Sigmoid colon (tissue), 7 donors: ENCODE measurements around the gene RABL2B. TPM values are rescaled to one million over a fixed set of nuclear protein-coding genes. Genes with fewer than 3 reads are reported as not detected.

Experiments
- DNase-seq: peaks from one replicate; pipeline ENCODE4 v3.0.0-alpha.2; 2019
- H3K27ac ChIP-seq, 4 donors: fragments of 200-600 bp; sonication (generic); one replicate each; pipeline ENCODE4 v1.5.1; 2016 to 2019; ENCODE audit warnings: mild to moderate bottlenecking in 1 of 4
- H3K27me3 ChIP-seq, 3 donors: fragments of 200-600 bp; sonication (generic); one replicate each; pipeline ENCODE4 v1.5.1; 2019; ENCODE audit warnings: mild to moderate bottlenecking in 1 of 3
- H3K36me3 ChIP-seq, 4 donors: fragments of 200-600 bp; sonication (generic); one replicate each; pipeline ENCODE4 v1.5.1; 2016 to 2019
- H3K4me1 ChIP-seq, 4 donors: fragments of 200-600 bp; sonication (generic); one replicate each; pipeline ENCODE4 v1.5.1; 2017 to 2019
- H3K4me3 ChIP-seq, 4 donors: fragments of 200-600 bp; sonication (generic); one replicate each; pipeline ENCODE4 v1.5.1; 2017 to 2019; ENCODE audit warnings: mild to moderate bottlenecking in 2 of 4, moderate library complexity in 1 of 4
- H3K9me3 ChIP-seq, 4 donors: fragments of 200-600 bp in 3 of 4; sonication (generic) in 3 of 4; one replicate each; pipeline versions ENCODE4 v1.5.1 to v1.6.1; 2013 to 2019
- CTCF ChIP-seq, 4 experiments: fragments of 450-650 bp in 3 of 4; fragments of 200-600 bp in 1 of 4; IDR thresholded peaks; one replicate each; pipeline ENCODE4 v1.5.1; 2016 to 2019; ENCODE audit warnings: antibody characterized with exemption in 4 of 4, mild to moderate bottlenecking in 3 of 4, moderate library complexity in 2 of 4
- EP300 ChIP-seq, 4 donors: sonication (generic); formaldehyde crosslinking; IDR thresholded peaks; one replicate each; pipeline ENCODE4 v1.6.1; 2017; ENCODE audit warnings: antibody characterized with exemption in 4 of 4
- POLR2A ChIP-seq, 2 donors: fragments of 450-650 bp; IDR thresholded peaks; one replicate each; pipeline ENCODE4 v1.6.1; 2016; ENCODE audit warnings: antibody characterized with exemption in 2 of 2, mild to moderate bottlenecking in 2 of 2, moderate library complexity in 2 of 2
- POLR2AphosphoS5 ChIP-seq, 4 donors: sonication (generic); formaldehyde crosslinking; IDR thresholded peaks; one replicate each; pipeline ENCODE4 v1.6.1; 2017; ENCODE audit warnings: antibody characterized with exemption in 4 of 4
- WGBS, 2 donors: extraction: QIAGEN DNeasy Blood & Tissue Kit; methylation state at CpG; one replicate each; pipeline ENCODE4 v1.1.7; 2013; 5-methylcytosine and 5-hydroxymethylcytosine counted together
- intact Hi-C: fragments of 100-400 bp; cut with DNase I; formaldehyde crosslinking; loops from one replicate; pipeline ENCODE4 v1.15.1; 2023
- polyA plus RNA-seq, 3 donors: library from polyadenylated mRNA; stranded (reverse); fragments of 200-250 nt; gene quantifications; one replicate each; pipeline ENCODE4 v1.2.3, GENCODE V29; 2013
- total RNA-seq, 4 donors: library from RNA; depleted of rRNA; stranded (reverse); fragments of >200 nt; gene quantifications; one replicate each; pipeline ENCODE4 v1.1.0, GENCODE V29; 2016
- donor health status: healthy with polysubstance abuse.
- donor health status: Bipolar disorder and iron deficiency.
- donor health status: healthy.

RABL2B gene
- total and polyA plus RNA-seq, 7 donors = 10.3 to 29.6 (median 14.5) TPM

DNA sequence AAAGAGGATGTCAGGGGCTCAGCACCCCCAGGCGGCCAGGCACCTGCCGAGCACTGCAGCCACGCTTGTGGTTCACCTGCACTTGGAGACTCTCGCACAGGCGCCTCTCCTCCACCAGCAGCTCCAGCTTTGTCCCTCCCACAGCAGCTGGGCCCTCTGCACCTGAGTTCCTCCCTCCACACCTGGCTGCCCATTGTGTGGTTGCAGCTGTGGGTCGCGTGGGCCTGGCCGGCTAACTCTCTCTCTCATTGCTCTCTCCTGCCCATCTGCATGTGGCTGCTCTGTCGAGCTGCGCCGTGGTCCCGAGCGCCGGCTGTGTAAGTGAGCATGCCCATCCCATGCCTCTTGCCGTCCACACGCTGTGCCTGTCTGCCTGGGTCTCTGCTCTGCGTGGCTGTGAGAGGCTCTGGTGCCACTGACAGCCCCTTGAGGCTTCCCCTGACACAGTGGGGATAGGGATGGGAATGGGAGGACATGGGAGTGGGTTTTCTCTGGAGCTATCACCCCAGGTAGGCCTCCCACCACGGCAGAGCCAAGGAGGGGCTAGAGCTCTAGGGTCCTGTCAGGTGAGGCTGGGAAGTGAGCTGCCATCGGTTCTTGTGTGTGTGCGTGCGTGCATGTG lies 53.9 kb downstream of the RABL2B start:
- no peak overlapping the region for H3K27ac ChIP-seq
- TF ChIP-seq POLR2A (IDR thresholded peaks at IDR 0.05) = no peak
- no peak for TF ChIP-seq EP300 (IDR thresholded peaks at IDR 0.05)
- no peak for TF ChIP-seq POLR2AphosphoS5 (IDR thresholded peaks at IDR 0.05)
- TF ChIP-seq CTCF (IDR thresholded peaks at IDR 0.05) = no peak
- H3K4me1 ChIP-seq = peaks cover 0 to 15% (median 11%) of the 10 kb centered on the region in 4 donors
- H3K27me3 ChIP-seq = peaks cover 7 to 30% (median 25%) of the 10 kb centered on the region in 3 donors
- 79 to 85% methylated on average over 21 of the region's 21 CpGs for WGBS, 2 donors
- intact Hi-C loops = no loop called here
- no peaks in the 10 kb centered on the region for H3K9me3 ChIP-seq
- no peaks in the 10 kb centered on the region for H3K36me3 ChIP-seq
- DNase-seq = peak; percentile 59
- H3K4me3 ChIP-seq = no peak overlapping the region

DNA sequence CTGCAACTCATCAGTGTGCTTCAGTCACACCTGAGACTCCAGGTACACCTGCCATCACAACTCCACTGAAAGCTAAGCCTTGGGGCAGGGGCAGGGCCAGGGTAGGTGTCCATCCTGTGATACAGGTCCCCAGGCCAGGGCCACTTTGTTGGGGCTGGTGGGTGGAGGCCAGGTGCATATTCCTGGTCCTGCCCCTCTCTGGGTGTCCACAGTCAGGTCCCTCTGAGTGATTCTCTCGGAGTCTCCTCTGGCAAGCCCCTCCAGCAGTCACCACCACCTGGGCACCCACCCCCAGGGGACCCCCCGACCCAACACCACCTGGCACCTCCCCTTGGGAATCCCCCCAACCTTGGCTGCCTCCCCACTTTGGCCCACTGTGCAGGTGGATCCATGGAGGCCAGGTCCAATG lies 54.9 kb downstream of the RABL2B start:
- DNase-seq = peak; percentile 58
- no peak overlapping the region for H3K27ac ChIP-seq
- H3K36me3 ChIP-seq = no peaks in the 10 kb centered on the region
- H3K4me1 ChIP-seq = peaks cover 0 to 13% (median 10%) of the 10 kb centered on the region in 4 donors
- WGBS, 2 donors = 72 to 82% methylated on average over 2 of the region's 2 CpGs
- no peak overlapping the region for H3K4me3 ChIP-seq
- H3K9me3 ChIP-seq = no peaks in the 10 kb centered on the region
- intact Hi-C loops = no loop called here
- TF ChIP-seq POLR2AphosphoS5 (IDR thresholded peaks at IDR 0.05) = no peak
- TF ChIP-seq EP300 (IDR thresholded peaks at IDR 0.05) = no peak
- TF ChIP-seq POLR2A (IDR thresholded peaks at IDR 0.05) = no peak
- no peak for TF ChIP-seq CTCF (IDR thresholded peaks at IDR 0.05)
- H3K27me3 ChIP-seq = peaks cover 7 to 30% (median 25%) of the 10 kb centered on the region in 3 donors

- peak; percentile 46 for DNase-seq
- WGBS, 2 donors = 84 to 89% methylated on average over 23 of the region's 23 CpGs
- no peaks in the 10 kb centered on the region for H3K36me3 ChIP-seq
Measured at GRCh38 chr22:50727678-50728522, 55.5 kb downstream of the RABL2B start.

DNA sequence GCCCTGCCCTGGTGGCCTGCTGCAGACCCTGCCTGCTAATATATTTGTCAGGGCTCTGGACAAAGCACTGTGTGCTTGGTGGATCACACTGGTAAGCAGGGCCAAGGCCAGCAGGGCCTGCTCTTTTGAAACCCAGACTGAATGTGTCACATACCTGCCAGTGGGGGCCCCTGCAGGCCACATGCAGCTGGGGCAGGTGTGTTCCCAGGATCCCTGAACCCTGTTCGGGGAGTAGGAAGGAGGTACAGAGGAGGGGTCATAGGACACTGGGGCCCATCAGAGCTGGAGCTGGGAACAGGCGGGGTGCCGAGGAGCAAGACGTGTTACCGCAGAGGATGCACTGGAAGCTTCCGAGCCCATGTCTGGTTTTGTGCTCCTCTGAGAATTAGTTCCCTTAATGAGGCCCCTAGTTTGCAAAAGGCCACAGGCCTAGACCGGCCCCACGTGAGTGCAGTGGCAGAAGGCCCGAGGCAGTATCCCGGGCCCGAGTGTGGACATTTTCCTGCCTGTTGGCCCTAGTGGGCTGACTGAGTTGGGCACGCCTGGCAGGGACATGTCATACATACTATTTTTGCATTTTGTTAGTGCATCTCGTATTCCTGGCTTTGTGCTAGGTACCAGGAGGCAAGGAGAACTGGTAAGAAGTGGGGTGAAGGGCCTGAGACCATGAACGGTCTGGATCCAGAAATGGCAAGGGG lies 56.6 kb downstream of the RABL2B start:
- 90 to 94% methylated on average over 14 of the region's 14 CpGs for WGBS, 2 donors
- no peak for TF ChIP-seq EP300 (IDR thresholded peaks at IDR 0.05)
- TF ChIP-seq POLR2A (IDR thresholded peaks at IDR 0.05) = no peak
- no peak for TF ChIP-seq CTCF (IDR thresholded peaks at IDR 0.05)
- no peak for TF ChIP-seq POLR2AphosphoS5 (IDR thresholded peaks at IDR 0.05)
- Histone ChIP-seq H3K4me3 (no peak overlapping the region), H3K9me3 (no peaks in the 10 kb centered on the region), H3K27me3 (peaks cover 6 to 29% (median 22%) of the 10 kb centered on the region in 3 donors), H3K36me3 (no peaks in the 10 kb centered on the region), H3K27ac (no peak overlapping the region), H3K4me1 (peaks cover 0 to 3% (median 2%) of the 10 kb centered on the region in 4 donors)
- intact Hi-C loops = no loop called here
- peak; percentile 40 for DNase-seq

More at GRCh38 chr22:50727678-50728522, 55.5 kb downstream of the RABL2B start:
- Histone ChIP-seq H3K27me3 (peaks cover 7 to 30% (median 25%) of the 10 kb centered on the region in 3 donors), H3K4me3 (no peak overlapping the region), H3K9me3 (no peaks in the 10 kb centered on the region), H3K4me1 (peaks cover 0 to 9% (median 8%) of the 10 kb centered on the region in 4 donors), H3K27ac (no peak overlapping the region)
- intact Hi-C loops = no loop called here
- TF ChIP-seq EP300 (IDR thresholded peaks at IDR 0.05) (no peak), POLR2AphosphoS5 (IDR thresholded peaks at IDR 0.05) (no peak), CTCF (IDR thresholded peaks at IDR 0.05) (no peak), POLR2A (IDR thresholded peaks at IDR 0.05) (no peak)
